Immature natural killer cell (primary cell): ENCODE results near the gene CSNK1A1. TPM values are rescaled to one million over a fixed set of nuclear protein-coding genes. Genes with fewer than 3 reads are reported as not detected.

Experiments used
- DNase-seq, 3 donors: peaks; one replicate each; pipeline ENCODE4 v3.0.0; 2022; ENCODE audit warnings: mixed read lengths in 1 of 3
- H3K27ac Mint-ChIP-seq, 6 donors: one replicate each; pipeline ENCODE4 v1.8.0; 2020; ENCODE audit warnings: mixed read lengths in 6 of 6, mild to moderate bottlenecking in 5 of 6, inconsistent platforms in 4 of 6, moderate library complexity in 3 of 6
- H3K27me3 Mint-ChIP-seq, 3 donors: one replicate each; pipeline ENCODE4 v1.8.0; 2020 to 2021; ENCODE audit warnings: low read depth in 3 of 3, mild to moderate bottlenecking in 3 of 3, mixed read lengths in 3 of 3, moderate library complexity in 3 of 3, inconsistent platforms in 1 of 3
- H3K36me3 Mint-ChIP-seq, 3 donors: one replicate each; pipeline ENCODE4 v1.8.0; 2020; ENCODE audit warnings: mixed read lengths in 3 of 3, inconsistent platforms in 2 of 3, mild to moderate bottlenecking in 2 of 3
- H3K4me1 Mint-ChIP-seq, 2 donors: one replicate each; pipeline ENCODE4 v1.8.0; 2020; ENCODE audit warnings: inconsistent platforms in 2 of 2, mild to moderate bottlenecking in 2 of 2, mixed read lengths in 2 of 2, moderate library complexity in 1 of 2
- H3K4me3 Mint-ChIP-seq, 5 donors: one replicate each; pipeline ENCODE4 v1.8.0; 2020; ENCODE audit warnings: mild to moderate bottlenecking in 5 of 5, mixed read lengths in 5 of 5, inconsistent platforms in 3 of 5, moderate library complexity in 3 of 5
- H3K9me3 Mint-ChIP-seq, 6 donors: one replicate each; pipeline ENCODE4 v1.8.0; 2020; ENCODE audit warnings: mild to moderate bottlenecking in 6 of 6, mixed read lengths in 6 of 6, inconsistent platforms in 4 of 6, moderate library complexity in 3 of 6
- polyA plus RNA-seq, 3 donors: library from polyadenylated mRNA; unstranded; fragments of 300-500 nt; fragmentation: Illumina TruSeq; gene quantifications; one replicate each; pipeline ENCODE4 v1.2.3, GENCODE V29; 2021

CSNK1A1 gene
- polyA plus RNA-seq, 3 donors from 2014 or later: 106 to 146 (median 134) TPM

DNA sequence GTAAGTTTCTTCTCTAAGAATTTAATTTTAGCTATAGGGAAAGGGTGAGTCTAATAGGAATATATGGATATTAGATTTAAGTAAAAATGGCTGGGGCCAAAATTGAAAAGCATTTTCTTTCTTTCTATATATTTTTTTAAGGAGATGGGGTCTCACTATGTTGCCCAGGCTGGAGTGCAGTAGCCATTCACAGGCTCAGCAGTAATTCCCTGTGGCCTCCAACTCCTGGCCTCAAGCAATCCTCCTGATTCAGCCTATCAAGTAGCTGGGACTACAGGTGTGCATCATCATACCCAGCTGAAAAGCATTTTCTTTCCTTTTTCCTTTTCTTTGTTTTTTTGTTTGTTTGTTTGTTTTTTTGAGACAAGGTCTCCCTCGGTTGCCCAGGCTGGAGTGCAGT lies 41.1 kb downstream of the CSNK1A1 start:
- no peak for DNase-seq
- no peaks in the 10 kb centered on the region for H3K9me3 Mint-ChIP-seq
- H3K36me3 Mint-ChIP-seq: peaks cover 7 to 51% (median 21%) of the 10 kb centered on the region in 3 donors
- peaks cover 3 to 21% of the 10 kb centered on the region in 2 donors for H3K4me1 Mint-ChIP-seq
- H3K27me3 Mint-ChIP-seq: peaks cover 0 to 3% (median 0%) of the 10 kb centered on the region in 3 donors
- no peak overlapping the region for H3K4me3 Mint-ChIP-seq
- H3K27ac Mint-ChIP-seq: no peak overlapping the region

DNA sequence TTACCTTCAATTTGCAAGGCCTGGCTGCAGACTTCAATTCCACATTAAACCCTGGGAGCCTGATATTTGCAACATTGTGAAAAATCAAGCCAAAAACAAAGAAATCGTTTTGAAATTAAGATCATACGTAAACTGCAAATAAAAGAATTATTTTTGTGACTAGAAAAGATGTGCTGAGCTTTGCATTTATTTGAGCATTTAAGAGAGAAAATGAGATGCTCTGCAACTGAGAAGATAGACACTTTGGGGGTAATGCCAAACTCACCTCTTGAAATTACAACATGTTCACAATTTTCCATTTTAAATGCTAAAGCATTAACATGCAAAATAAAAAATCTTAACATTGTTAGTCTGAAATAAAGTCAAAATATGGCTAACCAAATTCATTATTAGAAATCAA lies 46.6 kb downstream of the CSNK1A1 start:
- peak overlapping the region in 1 of 6 donors; percentile 36 for H3K27ac Mint-ChIP-seq
- peaks cover 0 to 6% of the 10 kb centered on the region in 2 donors for H3K4me1 Mint-ChIP-seq
- no peaks in the 10 kb centered on the region for H3K9me3 Mint-ChIP-seq
- DNase-seq: no peak
- H3K27me3 Mint-ChIP-seq: peaks cover 0 to 3% (median 0%) of the 10 kb centered on the region in 3 donors
- no peak overlapping the region for H3K4me3 Mint-ChIP-seq
- peaks cover 6 to 49% (median 17%) of the 10 kb centered on the region in 3 donors for H3K36me3 Mint-ChIP-seq

DNA sequence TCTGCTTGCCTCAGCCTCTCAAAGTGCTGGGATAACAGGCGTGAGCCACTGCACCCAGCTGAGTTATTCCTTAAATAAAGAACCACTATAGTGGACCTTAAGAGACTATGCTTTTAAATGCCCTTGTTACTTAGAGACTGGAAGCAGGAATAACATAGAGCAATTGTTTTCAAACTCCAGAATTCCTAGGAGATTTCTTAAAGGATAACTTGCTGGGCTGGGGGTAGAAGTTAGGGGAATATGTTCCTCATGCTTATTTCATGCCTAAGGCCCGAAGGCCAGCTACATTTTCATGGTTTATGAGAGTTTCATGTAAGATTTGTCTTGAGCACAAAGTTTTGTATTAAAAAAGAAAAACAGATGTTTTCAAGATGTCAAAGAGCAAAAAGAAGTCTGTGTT lies 48.2 kb downstream of the CSNK1A1 start:
- peaks cover 5 to 42% (median 11%) of the 10 kb centered on the region in 3 donors for H3K36me3 Mint-ChIP-seq
- no peaks in the 10 kb centered on the region for H3K9me3 Mint-ChIP-seq
- H3K27ac Mint-ChIP-seq: peak overlapping the region in 1 of 6 donors; percentile 43
- DNase-seq: no peak
- H3K27me3 Mint-ChIP-seq: peaks cover 0 to 2% (median 0%) of the 10 kb centered on the region in 3 donors
- H3K4me3 Mint-ChIP-seq: no peak overlapping the region
- H3K4me1 Mint-ChIP-seq: peaks cover 0 to 6% of the 10 kb centered on the region in 2 donors

GRCh38 chr5:149500922-149501582 lies 50.2 kb downstream of the CSNK1A1 start:
- peaks cover 0 to 6% of the 10 kb centered on the region in 2 donors for H3K4me1 Mint-ChIP-seq
- H3K4me3 Mint-ChIP-seq: no peak overlapping the region
- no peaks in the 10 kb centered on the region for H3K27me3 Mint-ChIP-seq
- H3K36me3 Mint-ChIP-seq: peaks cover 5 to 30% (median 11%) of the 10 kb centered on the region in 3 donors
- no peaks in the 10 kb centered on the region for H3K9me3 Mint-ChIP-seq
- no peak for DNase-seq
- H3K27ac Mint-ChIP-seq: peak overlapping the region in 2 of 6 donors; percentile 31 to 35

DNA sequence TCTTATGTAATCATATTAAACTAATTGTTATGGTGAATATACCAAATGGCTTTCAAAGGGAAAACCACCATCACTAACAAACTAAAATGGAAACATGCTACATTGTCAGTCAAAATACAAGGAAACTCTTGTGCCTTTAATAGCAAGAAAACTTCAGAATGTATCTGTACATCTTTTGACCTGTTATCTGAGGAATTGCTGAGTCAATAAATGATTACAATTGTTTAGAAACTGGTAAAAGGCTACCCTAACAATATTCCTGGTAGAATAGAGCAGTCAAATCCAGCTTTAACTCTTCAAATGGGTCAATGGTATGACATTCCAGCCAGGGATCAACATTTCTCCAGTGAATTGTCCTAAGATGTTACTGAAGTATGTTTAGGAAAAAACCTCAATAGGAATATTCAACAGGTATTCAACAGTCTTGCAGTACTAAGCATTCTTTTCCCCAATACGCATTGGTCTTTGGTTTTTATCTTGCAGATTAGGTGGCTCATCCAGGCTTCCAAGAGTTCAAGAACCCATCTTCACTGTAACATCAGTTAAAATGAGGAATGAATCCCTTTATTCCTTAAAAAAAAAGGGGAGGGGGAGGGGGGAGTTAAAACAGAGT lies 52.4 kb downstream of the CSNK1A1 start:
- Mint-ChIP-seq H3K36me3 (peaks cover 5 to 21% (median 13%) of the 10 kb centered on the region in 3 donors), H3K9me3 (no peaks in the 10 kb centered on the region), H3K27me3 (no peaks in the 10 kb centered on the region), H3K4me1 (peaks cover 0 to 6% of the 10 kb centered on the region in 2 donors), H3K27ac (peak overlapping the region in 1 of 6 donors; percentile 4), H3K4me3 (no peak overlapping the region)
- no peak for DNase-seq

DNA sequence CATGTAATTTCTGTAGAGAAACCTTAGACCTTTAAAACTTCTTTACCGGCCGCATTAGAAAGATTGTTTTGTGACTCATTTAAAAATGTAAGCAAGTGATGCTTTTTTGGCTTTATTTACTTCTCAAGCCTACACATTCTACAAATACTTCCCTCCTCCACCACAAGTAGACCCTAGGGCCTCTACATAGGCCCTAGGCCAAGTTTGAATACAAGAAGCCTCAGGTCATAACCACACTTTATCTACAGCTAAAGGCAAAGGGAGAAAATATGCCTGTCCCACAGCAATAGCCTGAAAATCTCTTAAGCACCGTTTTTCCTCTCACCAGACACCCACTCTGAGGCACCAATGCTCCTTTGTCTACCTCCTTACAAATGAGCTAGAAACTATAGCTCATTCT lies 53.9 kb downstream of the CSNK1A1 start:
- Mint-ChIP-seq H3K27ac (peak overlapping the region in 4 of 6 donors; percentile 26 to 77 (median 54)), H3K4me1 (peaks cover 0 to 6% of the 10 kb centered on the region in 2 donors), H3K9me3 (no peaks in the 10 kb centered on the region), H3K4me3 (no peak overlapping the region), H3K27me3 (no peaks in the 10 kb centered on the region), H3K36me3 (peaks cover 9 to 22% (median 13%) of the 10 kb centered on the region in 3 donors)
- no peak for DNase-seq

DNA sequence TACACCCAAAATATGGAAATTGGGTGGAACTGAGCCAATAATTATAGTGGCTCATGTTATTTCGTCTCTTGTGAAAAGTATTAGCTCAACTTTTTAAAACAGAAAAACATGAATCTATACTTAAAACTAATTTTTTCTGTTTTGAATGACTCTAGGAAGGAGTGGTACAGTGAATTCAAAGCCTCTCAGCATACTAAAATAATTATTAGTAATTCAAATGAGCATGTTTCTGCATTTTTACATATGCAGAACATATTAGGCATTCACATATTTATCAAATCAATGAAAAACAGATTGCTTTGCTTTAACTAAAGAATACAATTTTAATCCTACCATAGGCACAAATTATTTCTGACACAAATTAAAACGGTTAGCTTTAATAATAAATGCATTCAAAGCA lies 54.3 kb downstream of the CSNK1A1 start:
- Mint-ChIP-seq H3K27me3 (no peaks in the 10 kb centered on the region), H3K4me1 (peaks cover 0 to 6% of the 10 kb centered on the region in 2 donors), H3K27ac (peak overlapping the region in 2 of 6 donors; percentile 26 to 47), H3K4me3 (no peak overlapping the region), H3K9me3 (no peaks in the 10 kb centered on the region), H3K36me3 (peaks cover 10 to 22% (median 13%) of the 10 kb centered on the region in 3 donors)
- no peak for DNase-seq

GRCh38 chr5:149496166-149496565 lies 55.1 kb downstream of the CSNK1A1 start:
- no peaks in the 10 kb centered on the region for H3K27me3 Mint-ChIP-seq
- H3K4me3 Mint-ChIP-seq: no peak overlapping the region
- no peak for DNase-seq
- peaks cover 0 to 2% of the 10 kb centered on the region in 2 donors for H3K4me1 Mint-ChIP-seq
- H3K36me3 Mint-ChIP-seq: peaks cover 6 to 19% (median 13%) of the 10 kb centered on the region in 3 donors
- H3K27ac Mint-ChIP-seq: peak overlapping the region in 3 of 6 donors; percentile 11 to 49 (median 33)
- no peaks in the 10 kb centered on the region for H3K9me3 Mint-ChIP-seq

DNA sequence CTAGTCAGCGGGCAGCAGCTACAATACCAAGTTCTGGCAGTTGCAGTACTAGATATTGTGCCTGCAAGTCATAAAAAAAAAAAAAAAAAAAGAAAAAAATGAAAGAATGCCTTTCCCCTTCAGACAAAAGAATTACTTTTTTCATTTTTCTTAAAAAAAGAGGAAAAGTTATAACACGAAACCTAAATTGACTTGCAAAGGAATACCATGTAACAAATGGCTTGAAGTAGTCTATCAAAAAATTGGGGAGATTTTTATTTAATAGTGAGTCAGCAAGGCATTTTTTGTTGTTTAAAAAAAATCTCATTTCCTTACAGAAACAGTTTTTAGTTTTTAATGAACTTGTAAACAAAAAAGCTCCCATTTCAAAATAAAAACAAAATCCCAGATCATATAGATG lies 55.6 kb downstream of the CSNK1A1 start:
- Mint-ChIP-seq H3K4me1 (no peaks in the 10 kb centered on the region), H3K9me3 (no peaks in the 10 kb centered on the region), H3K27ac (peak overlapping the region in 2 of 6 donors; percentile 11 to 49), H3K4me3 (no peak overlapping the region), H3K36me3 (peaks cover 5 to 14% (median 11%) of the 10 kb centered on the region in 3 donors), H3K27me3 (no peaks in the 10 kb centered on the region)
- DNase-seq: no peak

DNA sequence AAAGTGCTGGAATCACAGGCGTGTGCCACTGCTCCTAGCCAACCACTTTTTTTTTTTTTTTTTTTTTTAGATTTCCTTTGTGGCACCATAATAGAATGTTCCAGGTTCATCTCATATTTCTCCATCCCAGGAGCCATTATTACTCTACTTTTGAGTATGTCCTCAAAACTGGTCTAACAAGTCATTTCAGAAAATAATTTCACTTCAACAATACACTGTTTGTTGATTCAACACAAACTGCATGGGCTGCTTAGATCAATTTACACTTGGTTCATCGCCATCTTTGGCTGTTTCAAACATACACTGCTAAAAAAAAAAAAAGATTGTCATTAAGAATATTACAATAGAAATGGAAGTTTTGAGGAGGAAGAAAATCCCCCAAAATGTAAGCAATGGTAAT lies 57.9 kb downstream of the CSNK1A1 start:
- no peak for DNase-seq
- no peaks in the 10 kb centered on the region for H3K9me3 Mint-ChIP-seq
- H3K36me3 Mint-ChIP-seq: peaks cover 5 to 11% (median 8%) of the 10 kb centered on the region in 3 donors
- no peak overlapping the region for H3K4me3 Mint-ChIP-seq
- H3K27me3 Mint-ChIP-seq: no peaks in the 10 kb centered on the region
- H3K27ac Mint-ChIP-seq: peak overlapping the region in 2 of 6 donors; percentile 8 to 43
- peaks cover 0 to 5% of the 10 kb centered on the region in 2 donors for H3K4me1 Mint-ChIP-seq

GRCh38 chr5:149492781-149493180 lies 58.5 kb downstream of the CSNK1A1 start:
- Mint-ChIP-seq H3K4me3 (no peak overlapping the region), H3K36me3 (peaks cover 5 to 11% (median 8%) of the 10 kb centered on the region in 3 donors), H3K27ac (no peak overlapping the region), H3K27me3 (no peaks in the 10 kb centered on the region), H3K4me1 (peaks cover 0 to 5% of the 10 kb centered on the region in 2 donors), H3K9me3 (no peaks in the 10 kb centered on the region)
- no peak for DNase-seq

DNA sequence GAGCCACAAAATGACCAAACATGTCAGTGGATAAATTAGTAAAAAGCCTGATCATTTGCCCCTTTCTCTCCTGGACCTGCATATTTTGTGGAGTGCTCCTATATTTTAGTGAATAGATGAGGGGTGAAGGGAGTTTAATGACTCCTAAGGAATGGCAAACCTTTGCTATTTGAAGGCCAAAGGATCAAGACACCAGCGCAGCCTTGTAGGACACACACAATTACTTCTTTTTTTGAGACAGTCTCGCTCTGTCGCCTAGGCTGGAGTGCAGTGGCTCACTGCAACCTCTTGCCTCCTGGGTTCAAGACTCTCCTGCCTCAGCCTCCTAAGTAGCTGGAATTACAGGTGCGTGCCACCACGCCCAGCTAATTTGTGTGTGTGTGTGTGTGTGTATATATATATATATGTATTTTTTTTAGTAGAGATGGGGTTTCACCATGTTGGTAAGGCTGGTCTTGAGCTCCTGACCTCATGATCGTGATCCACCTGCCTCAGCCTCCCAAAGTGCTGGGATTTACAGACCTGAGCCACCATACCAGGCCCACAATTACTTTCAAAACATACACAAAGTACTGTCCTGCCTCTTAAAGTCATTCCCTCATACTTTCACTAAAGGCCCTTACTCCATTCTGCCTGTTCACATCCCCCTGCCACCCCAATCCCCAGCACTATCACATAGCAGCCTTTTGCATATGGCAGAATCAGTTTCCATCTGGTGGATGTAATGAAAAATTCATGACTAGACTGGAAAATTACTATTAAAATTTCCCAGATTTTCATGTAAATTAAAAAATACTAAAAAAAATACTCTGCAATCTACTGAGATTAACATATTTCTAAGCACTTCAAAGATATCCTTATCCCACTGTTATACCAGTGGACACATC lies 60.4 kb downstream of the CSNK1A1 start:
- no peak for DNase-seq
- Mint-ChIP-seq H3K27me3 (no peaks in the 10 kb centered on the region), H3K27ac (peak overlapping the region in 1 of 6 donors; percentile 37), H3K4me3 (no peak overlapping the region), H3K9me3 (no peaks in the 10 kb centered on the region), H3K36me3 (peaks cover under 1 to 5% (median 5%) of the 10 kb centered on the region in 3 donors), H3K4me1 (peaks cover 0 to 5% of the 10 kb centered on the region in 2 donors)

DNA sequence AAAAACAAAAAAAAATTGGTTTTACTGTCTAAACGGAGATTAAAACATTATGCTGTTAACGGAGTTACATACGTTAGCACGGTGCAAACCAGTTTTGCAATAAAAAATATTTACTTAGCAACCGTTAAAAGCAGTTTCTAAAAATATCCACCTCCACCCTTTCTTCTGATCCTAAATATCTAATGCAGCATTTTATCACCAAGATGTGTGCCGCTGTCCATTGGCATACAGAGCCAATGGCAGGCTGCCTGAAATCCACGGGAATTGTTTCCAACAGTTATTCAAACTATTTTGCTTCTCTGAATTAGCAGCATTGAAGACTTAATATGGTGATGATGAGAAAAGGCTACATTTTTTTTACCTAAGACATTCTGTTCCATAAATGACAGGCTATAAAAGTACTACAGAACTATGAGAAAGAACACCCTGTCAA lies 61.6 kb downstream of the CSNK1A1 start:
- Mint-ChIP-seq H3K27me3 (peaks cover 0 to 4% (median 2%) of the 10 kb centered on the region in 3 donors), H3K9me3 (no peaks in the 10 kb centered on the region), H3K27ac (peak overlapping the region in 1 of 6 donors; percentile 23), H3K4me3 (no peak overlapping the region), H3K36me3 (peaks cover 0 to 5% (median 5%) of the 10 kb centered on the region in 3 donors), H3K4me1 (peaks cover 0 to 5% of the 10 kb centered on the region in 2 donors)
- DNase-seq: no peak
